Measurements from ENCODE around the gene PLAAT1.

Gene PLAAT1

DNA sequence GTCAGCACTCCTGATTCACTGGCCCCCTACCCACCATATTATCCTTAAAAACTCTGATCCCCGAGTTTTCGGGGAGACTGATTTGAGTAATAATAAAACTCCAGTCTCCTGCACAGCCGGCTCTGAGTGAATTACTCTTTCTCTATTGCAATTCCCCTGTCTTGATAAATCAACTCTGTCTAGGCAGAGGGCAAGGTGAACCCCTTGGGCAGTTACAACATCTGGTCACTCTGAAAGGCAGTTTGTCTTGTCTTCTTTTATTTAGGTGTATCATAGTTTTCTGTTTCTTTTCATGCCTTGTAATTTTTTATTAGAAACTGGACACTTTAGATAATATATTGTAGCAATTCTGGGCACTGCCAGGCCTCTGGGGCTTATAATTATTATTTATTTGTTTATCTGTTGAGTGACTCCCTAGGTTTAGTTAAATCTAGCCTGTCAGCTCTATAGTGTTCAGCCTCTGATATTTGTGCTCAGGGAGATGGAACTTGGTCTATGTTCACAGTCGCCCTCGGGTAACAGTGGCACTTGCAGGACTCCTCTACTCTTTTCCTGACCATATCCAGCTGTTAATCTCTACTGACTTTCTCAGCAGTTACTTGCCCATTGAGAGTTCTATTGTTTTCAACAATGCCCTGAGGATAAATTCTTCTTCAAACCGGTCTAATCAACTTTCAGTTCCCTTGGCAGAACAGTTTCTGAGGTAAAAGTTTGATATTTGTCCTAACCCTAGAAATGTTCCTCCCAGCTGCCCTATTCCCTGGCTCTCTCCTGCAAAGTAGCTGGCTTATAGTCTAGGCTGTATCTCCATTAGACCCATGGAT is 15.5 kb upstream of the PLAAT1 start:
- no peaks in the 10 kb centered on the region for H3K9me3 ChIP-seq (ENCODE audit: insufficient read depth, low read length)
- H3K36me3 ChIP-seq (ENCODE audit: low read length) = no peaks in the 10 kb centered on the region
- H3K9ac ChIP-seq (ENCODE audit: low read length) = no peak overlapping the region
- H4K20me1 ChIP-seq (ENCODE audit: low read depth, low read length) = no peaks in the 10 kb centered on the region
- no peaks in the 10 kb centered on the region for H3K27me3 ChIP-seq (ENCODE audit: low read length)
- TF ChIP-seq EZH2phosphoT487 (conservative IDR thresholded peaks at IDR 0.05; ENCODE audit: low read length) = no peak
- TF ChIP-seq, protein P1, sequence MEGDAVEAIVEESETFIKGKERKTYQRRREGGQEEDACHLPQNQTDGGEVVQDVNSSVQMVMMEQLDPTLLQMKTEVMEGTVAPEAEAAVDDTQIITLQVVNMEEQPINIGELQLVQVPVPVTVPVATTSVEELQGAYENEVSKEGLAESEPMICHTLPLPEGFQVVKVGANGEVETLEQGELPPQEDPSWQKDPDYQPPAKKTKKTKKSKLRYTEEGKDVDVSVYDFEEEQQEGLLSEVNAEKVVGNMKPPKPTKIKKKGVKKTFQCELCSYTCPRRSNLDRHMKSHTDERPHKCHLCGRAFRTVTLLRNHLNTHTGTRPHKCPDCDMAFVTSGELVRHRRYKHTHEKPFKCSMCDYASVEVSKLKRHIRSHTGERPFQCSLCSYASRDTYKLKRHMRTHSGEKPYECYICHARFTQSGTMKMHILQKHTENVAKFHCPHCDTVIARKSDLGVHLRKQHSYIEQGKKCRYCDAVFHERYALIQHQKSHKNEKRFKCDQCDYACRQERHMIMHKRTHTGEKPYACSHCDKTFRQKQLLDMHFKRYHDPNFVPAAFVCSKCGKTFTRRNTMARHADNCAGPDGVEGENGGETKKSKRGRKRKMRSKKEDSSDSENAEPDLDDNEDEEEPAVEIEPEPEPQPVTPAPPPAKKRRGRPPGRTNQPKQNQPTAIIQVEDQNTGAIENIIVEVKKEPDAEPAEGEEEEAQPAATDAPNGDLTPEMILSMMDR (IDR thresholded peaks at IDR 0.05; ENCODE audit: insufficient read depth, low read length, poor library complexity, severe bottlenecking) = no peak
- no peaks in the 10 kb centered on the region for H3K79me2 ChIP-seq (ENCODE audit: insufficient read depth, low read length)
- H3K4me2 ChIP-seq (ENCODE audit: low read depth, low read length, poor library complexity, severe bottlenecking) = no peak overlapping the region
- no peak overlapping the region for H3K27ac ChIP-seq (ENCODE audit: low read depth, low read length)
- H3K4me3 ChIP-seq (ENCODE audit: insufficient read depth, low read length, poor library complexity, severe bottlenecking) = no peak overlapping the region
- H3F3A ChIP-seq (ENCODE audit: insufficient read depth) = no peaks in the 10 kb centered on the region
- no peaks in the 10 kb centered on the region for H3K9me2 ChIP-seq (replicated peaks; ENCODE audit: insufficient read depth, low read length)
- H2AFZ ChIP-seq (ENCODE audit: low read depth, low read length, severe bottlenecking) = no peak overlapping the region

DNA sequence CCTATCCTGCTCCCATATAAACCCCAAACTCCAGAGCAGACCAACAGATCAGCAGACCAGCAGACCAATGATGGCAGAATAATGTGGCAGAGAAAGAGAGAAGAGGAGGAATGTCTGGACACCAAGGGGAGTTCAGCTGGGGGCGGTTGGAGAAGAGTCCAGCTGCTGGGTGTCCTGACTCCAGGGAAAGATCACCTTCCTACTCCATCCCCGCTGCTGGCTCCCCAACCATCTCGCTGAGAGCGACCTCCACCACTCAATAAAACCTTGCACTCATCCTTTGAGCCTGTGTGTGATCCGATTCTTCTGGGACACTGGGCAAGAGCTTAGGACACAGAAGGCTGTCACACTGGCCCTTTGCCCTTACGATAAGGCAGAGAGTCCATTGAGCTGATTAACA is 12.8 kb upstream of the PLAAT1 start:
- no peaks in the 10 kb centered on the region for H3K9me3 ChIP-seq (ENCODE audit: insufficient read depth, low read length)
- H3K27me3 ChIP-seq (ENCODE audit: low read length) = no peaks in the 10 kb centered on the region
- no peaks in the 10 kb centered on the region for H4K20me1 ChIP-seq (ENCODE audit: low read depth, low read length)
- H3K36me3 ChIP-seq (ENCODE audit: low read length) = no peaks in the 10 kb centered on the region
- no peak overlapping the region for H3K27ac ChIP-seq (ENCODE audit: low read depth, low read length)
- H3K4me2 ChIP-seq (ENCODE audit: low read depth, low read length, poor library complexity, severe bottlenecking) = no peak overlapping the region
- H3K9ac ChIP-seq (ENCODE audit: low read length) = no peak overlapping the region
- H3K9me2 ChIP-seq (replicated peaks; ENCODE audit: insufficient read depth, low read length) = no peaks in the 10 kb centered on the region
- no peak overlapping the region for H3K4me3 ChIP-seq (ENCODE audit: insufficient read depth, low read length, poor library complexity, severe bottlenecking)
- TF ChIP-seq, protein P1 (IDR thresholded peaks at IDR 0.05; ENCODE audit: insufficient read depth, low read length, poor library complexity, severe bottlenecking) = no peak
- no peak for TF ChIP-seq EZH2phosphoT487 (conservative IDR thresholded peaks at IDR 0.05; ENCODE audit: low read length)
- H3K79me2 ChIP-seq (ENCODE audit: insufficient read depth, low read length) = no peaks in the 10 kb centered on the region
- no peak overlapping the region for H2AFZ ChIP-seq (ENCODE audit: low read depth, low read length, severe bottlenecking)
- H3F3A ChIP-seq (ENCODE audit: insufficient read depth) = no peaks in the 10 kb centered on the region

DNA sequence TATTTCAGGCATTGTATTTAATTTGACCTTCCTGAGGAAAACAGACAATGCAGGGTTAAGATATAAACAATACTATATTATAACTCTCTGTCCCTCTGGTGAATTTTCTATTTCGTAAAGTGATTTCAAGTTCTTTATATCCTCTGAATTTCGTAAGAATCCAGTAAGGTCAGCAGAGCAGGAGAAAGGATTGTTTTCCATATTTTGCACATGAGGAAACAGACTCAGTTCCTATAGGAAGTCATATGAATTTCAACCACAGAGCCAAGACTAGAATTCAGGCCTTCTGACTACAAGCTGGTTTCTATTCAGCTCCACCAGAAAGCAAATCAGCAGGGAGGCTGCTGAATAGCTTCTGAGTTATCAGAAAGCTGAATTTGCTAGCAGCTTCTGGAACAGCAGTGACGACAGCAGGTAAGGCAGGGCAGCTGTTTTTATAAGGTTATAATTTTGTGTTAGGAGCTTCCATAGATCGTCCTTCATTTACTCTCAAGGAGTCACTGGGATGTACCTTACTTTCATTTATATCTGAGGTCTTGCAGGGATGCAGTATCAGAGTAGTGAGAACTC is 11.1 kb upstream of the PLAAT1 start:
- Histone ChIP-seq H3F3A (ENCODE audit: insufficient read depth) (no peaks in the 10 kb centered on the region), H3K27me3 (ENCODE audit: low read length) (no peaks in the 10 kb centered on the region), H3K79me2 (ENCODE audit: insufficient read depth, low read length) (no peaks in the 10 kb centered on the region), H4K20me1 (ENCODE audit: low read depth, low read length) (no peaks in the 10 kb centered on the region), H3K9ac (ENCODE audit: low read length) (no peak overlapping the region), H3K4me3 (ENCODE audit: insufficient read depth, low read length, poor library complexity, severe bottlenecking) (no peak overlapping the region), H3K36me3 (ENCODE audit: low read length) (no peaks in the 10 kb centered on the region), H3K9me2 (replicated peaks; ENCODE audit: insufficient read depth, low read length) (no peaks in the 10 kb centered on the region), H2AFZ (ENCODE audit: low read depth, low read length, severe bottlenecking) (no peak overlapping the region), H3K4me2 (ENCODE audit: low read depth, low read length, poor library complexity, severe bottlenecking) (no peak overlapping the region), H3K9me3 (ENCODE audit: insufficient read depth, low read length) (no peaks in the 10 kb centered on the region), H3K27ac (ENCODE audit: low read depth, low read length) (no peak overlapping the region)
- TF ChIP-seq, protein P1 (IDR thresholded peaks at IDR 0.05; ENCODE audit: insufficient read depth, low read length, poor library complexity, severe bottlenecking) = no peak
- TF ChIP-seq EZH2phosphoT487 (conservative IDR thresholded peaks at IDR 0.05; ENCODE audit: low read length) = no peak
